ENCODE results near the gene DAGLA.

DAGLA gene

DNA sequence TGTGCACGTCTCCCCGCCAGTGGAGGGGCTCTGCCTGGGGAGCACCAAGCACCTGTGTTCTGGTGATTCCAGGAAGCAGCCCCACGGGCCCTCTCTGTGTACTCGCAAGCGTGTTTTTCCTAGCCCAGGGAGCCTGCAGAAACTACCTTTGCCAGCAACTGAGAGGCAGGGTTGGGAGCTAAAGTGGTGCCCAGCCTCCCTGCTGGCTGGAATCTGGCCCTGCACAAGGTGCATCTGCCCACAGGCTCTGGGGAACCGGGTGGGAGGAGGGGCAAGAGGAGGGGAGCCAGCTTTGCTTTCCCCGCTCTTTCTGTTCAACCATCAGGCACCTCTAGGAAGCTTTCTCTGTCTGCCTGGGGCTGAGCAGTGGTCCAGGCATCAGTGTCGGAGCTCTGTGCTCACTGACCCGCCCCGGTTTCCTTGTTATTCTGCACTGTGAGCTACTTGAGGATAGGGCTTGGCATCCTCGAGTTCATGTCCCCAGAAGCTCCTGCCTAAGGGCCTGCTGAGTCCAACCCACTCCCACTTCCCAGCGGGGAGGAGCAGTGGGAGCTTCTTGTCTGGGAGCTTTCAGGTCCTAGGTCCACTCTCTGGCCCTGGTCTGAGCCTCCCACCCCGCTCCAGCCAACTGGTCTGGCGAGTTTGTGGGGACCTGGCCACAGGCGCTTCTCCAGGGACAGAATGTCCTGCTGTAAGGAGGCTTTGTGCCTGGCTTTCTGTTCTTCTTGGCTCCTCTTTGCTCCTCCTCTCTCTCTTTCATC lies 14.9 kb downstream of the DAGLA start:
- no peaks in the 10 kb centered on the region for H4K20me1 ChIP-seq (ENCODE audit: insufficient read depth)
- H3K27ac ChIP-seq, result no peak overlapping the region
- no peak overlapping the region for H3K4me3 ChIP-seq (IDR thresholded peaks at IDR 0.05; ENCODE audit: insufficient read depth, low read depth, low read length)
- TF ChIP-seq, protein P1, sequence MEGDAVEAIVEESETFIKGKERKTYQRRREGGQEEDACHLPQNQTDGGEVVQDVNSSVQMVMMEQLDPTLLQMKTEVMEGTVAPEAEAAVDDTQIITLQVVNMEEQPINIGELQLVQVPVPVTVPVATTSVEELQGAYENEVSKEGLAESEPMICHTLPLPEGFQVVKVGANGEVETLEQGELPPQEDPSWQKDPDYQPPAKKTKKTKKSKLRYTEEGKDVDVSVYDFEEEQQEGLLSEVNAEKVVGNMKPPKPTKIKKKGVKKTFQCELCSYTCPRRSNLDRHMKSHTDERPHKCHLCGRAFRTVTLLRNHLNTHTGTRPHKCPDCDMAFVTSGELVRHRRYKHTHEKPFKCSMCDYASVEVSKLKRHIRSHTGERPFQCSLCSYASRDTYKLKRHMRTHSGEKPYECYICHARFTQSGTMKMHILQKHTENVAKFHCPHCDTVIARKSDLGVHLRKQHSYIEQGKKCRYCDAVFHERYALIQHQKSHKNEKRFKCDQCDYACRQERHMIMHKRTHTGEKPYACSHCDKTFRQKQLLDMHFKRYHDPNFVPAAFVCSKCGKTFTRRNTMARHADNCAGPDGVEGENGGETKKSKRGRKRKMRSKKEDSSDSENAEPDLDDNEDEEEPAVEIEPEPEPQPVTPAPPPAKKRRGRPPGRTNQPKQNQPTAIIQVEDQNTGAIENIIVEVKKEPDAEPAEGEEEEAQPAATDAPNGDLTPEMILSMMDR (conservative IDR thresholded peaks at IDR 0.05; ENCODE audit: low read depth, low read length), result no peak
- no peak overlapping the region for H3K9ac ChIP-seq
- H3K79me2 ChIP-seq (ENCODE audit: insufficient read depth, low read depth), result no peaks in the 10 kb centered on the region
- H3K36me3 ChIP-seq (ENCODE audit: insufficient read depth), result no peaks in the 10 kb centered on the region
- H3K27me3 ChIP-seq (ENCODE audit: insufficient read depth, low read depth), result peaks cover 67% of the 10 kb centered on the region
- no peak overlapping the region for H3K4me2 ChIP-seq
- H3K4me1 ChIP-seq (ENCODE audit: low read depth, poor library complexity, severe bottlenecking), result no peaks in the 10 kb centered on the region
- H2AFZ ChIP-seq (ENCODE audit: low read depth), result no peak overlapping the region

DNA sequence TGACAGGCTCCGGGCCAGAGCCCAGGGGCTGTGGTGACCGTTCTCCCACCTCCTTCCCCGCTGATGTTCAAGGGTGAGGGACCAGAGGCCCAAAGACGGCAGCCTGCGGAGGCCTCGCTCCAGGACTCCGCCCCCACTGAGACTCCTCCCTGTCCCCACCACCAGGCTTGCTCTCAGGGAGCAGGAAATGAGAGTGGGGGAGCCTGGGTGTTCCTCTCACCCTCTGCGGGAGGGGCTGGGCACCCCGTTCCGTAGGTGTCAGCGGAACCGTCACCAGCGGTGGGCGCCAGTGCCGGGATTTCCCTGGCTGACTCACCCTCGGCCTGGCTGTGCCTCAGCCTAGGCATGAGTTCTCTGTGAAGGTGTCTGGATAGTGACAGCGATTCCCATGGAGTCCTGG lies 15.7 kb downstream of the DAGLA start:
- Histone ChIP-seq H3K9ac (no peak overlapping the region), H4K20me1 (ENCODE audit: insufficient read depth) (no peaks in the 10 kb centered on the region), H3K36me3 (ENCODE audit: insufficient read depth) (no peaks in the 10 kb centered on the region), H3K79me2 (ENCODE audit: insufficient read depth, low read depth) (no peaks in the 10 kb centered on the region), H3K4me1 (ENCODE audit: low read depth, poor library complexity, severe bottlenecking) (no peaks in the 10 kb centered on the region), H3K27ac (no peak overlapping the region), H3K4me3 (IDR thresholded peaks at IDR 0.05; ENCODE audit: insufficient read depth, low read depth, low read length) (no peak overlapping the region), H2AFZ (ENCODE audit: low read depth) (no peak overlapping the region), H3K27me3 (ENCODE audit: insufficient read depth, low read depth) (peaks cover 72% of the 10 kb centered on the region), H3K4me2 (no peak overlapping the region; the same call in 1 of the 2 replicates)
- TF ChIP-seq, protein P1 (conservative IDR thresholded peaks at IDR 0.05; ENCODE audit: low read depth, low read length), result no peak

DNA sequence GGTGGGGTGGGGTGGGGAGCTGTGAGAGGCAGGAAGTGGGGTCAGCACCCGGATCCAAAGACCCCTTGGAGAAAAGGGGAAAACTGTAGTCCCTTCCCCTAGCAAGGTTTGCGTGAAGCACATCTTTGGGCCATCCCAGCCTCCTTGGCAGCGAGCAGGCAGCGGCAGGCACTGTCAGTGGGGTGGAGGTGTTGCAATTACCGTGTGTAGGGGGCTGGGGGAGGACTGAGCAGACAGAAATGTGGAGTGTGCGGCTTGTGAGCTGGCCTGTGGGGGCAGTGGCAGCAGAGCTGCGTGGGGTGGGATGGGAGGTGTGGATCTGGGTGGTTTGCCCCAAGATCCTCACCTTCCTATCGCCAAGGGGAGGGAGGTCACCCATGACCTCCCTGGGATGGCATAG lies 16.4 kb downstream of the DAGLA start:
- no peak overlapping the region for H3K4me2 ChIP-seq
- H3K4me3 ChIP-seq (IDR thresholded peaks at IDR 0.05; ENCODE audit: insufficient read depth, low read depth, low read length), result no peak overlapping the region

DNA sequence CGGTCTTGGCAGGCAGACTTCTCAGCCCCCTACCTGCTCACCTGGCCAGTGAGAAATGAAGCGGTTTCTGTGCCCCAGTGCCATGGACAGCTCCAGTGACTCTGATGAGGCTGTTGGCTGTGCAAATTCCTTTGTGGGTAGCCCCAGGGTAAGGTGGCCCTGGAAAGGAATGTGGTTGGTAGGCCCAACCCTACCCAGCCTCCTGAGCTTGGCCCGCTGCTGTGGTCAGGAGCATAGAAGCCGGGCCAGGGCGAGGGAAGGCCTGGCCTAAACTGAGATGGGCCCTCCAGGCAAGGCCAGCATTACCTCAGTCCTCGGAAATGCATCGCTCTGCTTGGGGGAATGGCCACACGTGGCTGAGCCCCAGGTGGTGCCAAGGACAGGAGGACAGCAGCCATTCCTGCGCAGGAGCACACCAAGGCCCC lies 16.9 kb downstream of the DAGLA start:
- Histone ChIP-seq H3K4me1 (ENCODE audit: low read depth, poor library complexity, severe bottlenecking) (no peaks in the 10 kb centered on the region), H3K4me2 (no peak overlapping the region), H3K9ac (no peak overlapping the region), H3K36me3 (ENCODE audit: insufficient read depth) (no peaks in the 10 kb centered on the region), H3K4me3 (IDR thresholded peaks at IDR 0.05; ENCODE audit: insufficient read depth, low read depth, low read length) (no peak overlapping the region), H3K27me3 (ENCODE audit: insufficient read depth, low read depth) (peaks cover 69% of the 10 kb centered on the region), H4K20me1 (ENCODE audit: insufficient read depth) (no peaks in the 10 kb centered on the region), H3K79me2 (ENCODE audit: insufficient read depth, low read depth) (no peaks in the 10 kb centered on the region), H2AFZ (ENCODE audit: low read depth) (no peak overlapping the region), H3K27ac (no peak overlapping the region)
- TF ChIP-seq, protein P1 (conservative IDR thresholded peaks at IDR 0.05; ENCODE audit: low read depth, low read length), result no peak

More for the DNA sequence above, 16.4 kb downstream of the DAGLA start:
- Histone ChIP-seq H3K9ac (no peak overlapping the region), H3K36me3 (ENCODE audit: insufficient read depth) (no peaks in the 10 kb centered on the region), H2AFZ (ENCODE audit: low read depth) (no peak overlapping the region), H3K27ac (no peak overlapping the region), H3K79me2 (ENCODE audit: insufficient read depth, low read depth) (no peaks in the 10 kb centered on the region), H3K27me3 (ENCODE audit: insufficient read depth, low read depth) (peaks cover 70% of the 10 kb centered on the region), H3K4me1 (ENCODE audit: low read depth, poor library complexity, severe bottlenecking) (no peaks in the 10 kb centered on the region), H4K20me1 (ENCODE audit: insufficient read depth) (no peaks in the 10 kb centered on the region)
- TF ChIP-seq, protein P1 (conservative IDR thresholded peaks at IDR 0.05; ENCODE audit: low read depth, low read length), result no peak

Data from KMS-11 (cell line).